Heart left ventricle (tissue), 16 donors: ENCODE results near the gene SLC4A2. TPM values are rescaled to one million over a fixed set of nuclear protein-coding genes. Genes with fewer than 3 reads are reported as not detected.
A peak's percentile ranks its signal among the peaks of the same experiment; 100 is the strongest.

Experiments
- ATAC-seq, 4 donors: fragments of 200-7000 bp; cut with Tn5 transposase; one replicate each; pipeline ENCODE4 v1.9.1; 2020 to 2022; ENCODE audit warnings: moderate library complexity in 4 of 4, mild to moderate bottlenecking in 3 of 4, moderate number of reproducible peaks in 1 of 4
- DNase-seq, 5 donors: peaks; one replicate each; pipeline ENCODE4 v3.0.0-alpha.2; 2020
- H3K27ac ChIP-seq, 12 donors: fragments of 200-600 bp; sonication (generic) in 4 of 12; one replicate each; pipeline versions ENCODE4 v1.5.0 to v1.8.0; 2016 to 2022; ENCODE audit warnings: mild to moderate bottlenecking in 2 of 12
- H3K27me3 ChIP-seq, 9 donors: fragments of 200-600 bp; sonication (generic) in 2 of 9; one replicate each; pipeline versions ENCODE4 v1.5.1 to v1.8.0; 2016 to 2022; ENCODE audit warnings: mild to moderate bottlenecking in 3 of 9
- H3K36me3 ChIP-seq, 9 donors: fragments of 200-600 bp; sonication (generic) in 2 of 9; one replicate each; pipeline versions ENCODE4 v1.5.0 to v1.8.0; 2018 to 2022; ENCODE audit warnings: mild to moderate bottlenecking in 2 of 9
- H3K4me1 ChIP-seq, 12 donors: fragments of 200-600 bp; sonication (generic) in 4 of 12; one replicate each; pipeline versions ENCODE4 v1.5.0 to v1.8.0; 2016 to 2022; ENCODE audit warnings: mild to moderate bottlenecking in 3 of 12
- H3K4me3 ChIP-seq, 12 donors: fragments of 200-600 bp; sonication (generic) in 4 of 12; one replicate each; pipeline versions ENCODE4 v1.5.0 to v1.8.0; 2017 to 2022; ENCODE audit warnings: mild to moderate bottlenecking in 9 of 12, moderate library complexity in 4 of 12
- H3K9me3 ChIP-seq, 12 donors: fragments of 200-600 bp; sonication (generic) in 4 of 12; one replicate each; pipeline versions ENCODE4 v1.5.0 to v1.8.0; 2016 to 2022; ENCODE audit warnings: mild to moderate bottlenecking in 1 of 12
- POLR2A ChIP-seq, 2 donors: fragments of 450-650 bp; IDR thresholded peaks; one replicate each; pipeline ENCODE4 v1.6.1; 2017; ENCODE audit warnings: antibody characterized with exemption in 2 of 2, mild to moderate bottlenecking in 2 of 2, moderate library complexity in 2 of 2
- WGBS, 4 donors: extraction: QIAGEN DNeasy Blood & Tissue Kit in 2 of 4; methylation state at CpG; one replicate each; pipeline versions ENCODE4 v1.1.5 to v1.1.7; 2013 to 2018; 5-methylcytosine and 5-hydroxymethylcytosine counted together
- intact Hi-C, 10 donors: fragments of 100-400 bp; cut with DNase I; formaldehyde crosslinking; loops; one replicate each; pipeline versions ENCODE4 v1.11.1 to v1.14.2; 2022
- polyA plus RNA-seq, 2 donors: library from polyadenylated mRNA; stranded (reverse); fragments of 200-250 nt; gene quantifications; one replicate each; pipeline ENCODE4 v1.2.3, GENCODE V29; 2013
- total RNA-seq, 9 donors: library from RNA; depleted of rRNA in 2 of 9; stranded (reverse); fragments of >200 nt in 2 of 9; fragmentation: NEBNext Ultra II Directional in 3 of 9; extraction: Animal tissue kit (Norgen Biotek cat#: 25700) in 3 of 9; gene quantifications; one replicate each; pipeline versions ENCODE4 v1.1.0 to v1.2.4, GENCODE V29; 2016 to 2023
- TF ChIP-seq, protein P1 (sequence below), 12 donors: fragments of 200-600 bp; sonication (generic) in 4 of 12; IDR thresholded peaks; one replicate each; pipeline versions ENCODE4 v1.5.0 to v1.8.0; 2018 to 2022; ENCODE audit warnings: antibody characterized with exemption in 12 of 12, mild to moderate bottlenecking in 5 of 12
- donor health status: ischemic (EF 13 %, LVEDD 7.1; RV severe dilation, severe dysfunction).
- donor health status: healthy with polysubstance abuse.
- donor health status: DM: no; HTN: yes; CAD: no.
- donor health status: DM: no; HTN: no; CAD: no.
- donor health status: ischemic (EF 25% LVEDD 6.9; RV normal size, moderate dysfunction).
- donor health status: ischemic (EF 25% LVEDD 5.7; RV mildly dilated, moderate dysfunction).
- donor health status: healthy.
- donor health status: DM: yes; HTN: yes; CAD: no.
- donor health status: ischemic (EF 35%, LVEDD 5.7; RV mildly dilated, moderate dysfunction).
- donor health status: nonischemic (EF 11% LVEDD 7.7; RV severe dilation, severe dysfunction).
- donor health status: DM: yes; HTN: yes; CAD: no.
- donor health status: PGD.
- donor health status: ischemic (EF 29% LVEDD 5.4; RV normal size, mild dysfunction).
- donor health status: nonischemic (EF 23%, LVEDD 6.1; RV moderate dilation, normal function).

Gene SLC4A2
- total and polyA plus RNA-seq, 11 donors = 44.1 to 113 (median 68.3) TPM

DNA sequence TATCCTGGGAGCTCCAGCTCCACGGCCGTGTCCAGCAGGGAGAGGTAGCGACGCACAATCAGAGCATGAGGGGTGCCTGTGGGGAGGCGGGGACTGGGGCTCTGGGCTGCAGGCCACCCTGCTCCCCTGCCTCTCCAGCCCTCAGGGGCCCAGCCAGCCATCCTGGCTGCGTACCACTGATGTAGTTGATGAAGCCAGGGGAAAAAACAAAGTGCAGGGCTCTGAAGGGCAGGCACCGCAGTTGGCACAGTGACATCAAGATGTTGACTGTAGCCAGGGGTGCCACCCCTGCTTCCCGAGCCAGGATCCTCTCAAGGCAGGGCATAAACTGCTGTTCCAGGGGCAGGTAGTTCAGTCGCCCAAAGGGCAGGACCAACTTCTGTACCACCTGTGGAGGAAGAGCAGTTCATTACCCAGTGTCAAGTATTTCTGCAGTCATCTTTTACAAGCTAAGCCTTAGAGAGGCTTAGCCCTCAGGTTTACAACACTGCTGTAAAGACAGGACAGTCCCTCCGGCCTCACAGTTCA, 18.4 kb downstream of the SLC4A2 start:
- TF ChIP-seq, protein P1, sequence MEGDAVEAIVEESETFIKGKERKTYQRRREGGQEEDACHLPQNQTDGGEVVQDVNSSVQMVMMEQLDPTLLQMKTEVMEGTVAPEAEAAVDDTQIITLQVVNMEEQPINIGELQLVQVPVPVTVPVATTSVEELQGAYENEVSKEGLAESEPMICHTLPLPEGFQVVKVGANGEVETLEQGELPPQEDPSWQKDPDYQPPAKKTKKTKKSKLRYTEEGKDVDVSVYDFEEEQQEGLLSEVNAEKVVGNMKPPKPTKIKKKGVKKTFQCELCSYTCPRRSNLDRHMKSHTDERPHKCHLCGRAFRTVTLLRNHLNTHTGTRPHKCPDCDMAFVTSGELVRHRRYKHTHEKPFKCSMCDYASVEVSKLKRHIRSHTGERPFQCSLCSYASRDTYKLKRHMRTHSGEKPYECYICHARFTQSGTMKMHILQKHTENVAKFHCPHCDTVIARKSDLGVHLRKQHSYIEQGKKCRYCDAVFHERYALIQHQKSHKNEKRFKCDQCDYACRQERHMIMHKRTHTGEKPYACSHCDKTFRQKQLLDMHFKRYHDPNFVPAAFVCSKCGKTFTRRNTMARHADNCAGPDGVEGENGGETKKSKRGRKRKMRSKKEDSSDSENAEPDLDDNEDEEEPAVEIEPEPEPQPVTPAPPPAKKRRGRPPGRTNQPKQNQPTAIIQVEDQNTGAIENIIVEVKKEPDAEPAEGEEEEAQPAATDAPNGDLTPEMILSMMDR (IDR thresholded peaks at IDR 0.05) = no peak
- TF ChIP-seq POLR2A (IDR thresholded peaks at IDR 0.05) = no peak
- no peak for ATAC-seq
- 48 to 77% (median 63%) methylated on average over 7 to 10 of the region's 10 CpGs for whole genome bisulfite sequencing, 4 donors
- no peaks in the 10 kb centered on the region for H3K9me3 ChIP-seq
- no peak overlapping the region for H3K4me3 ChIP-seq
- H3K27ac ChIP-seq = peak overlapping the region in 8 of 12 donors; percentile 34 to 63 (median 48)
- peaks cover 20 to 60% (median 46%) of the 10 kb centered on the region in 12 donors for H3K4me1 ChIP-seq
- intact Hi-C loops = no loop called here
- peaks cover 0 to 46% (median 38%) of the 10 kb centered on the region in 9 donors for H3K36me3 ChIP-seq
- no peaks in the 10 kb centered on the region for H3K27me3 ChIP-seq
- DNase-seq = no peak

DNA sequence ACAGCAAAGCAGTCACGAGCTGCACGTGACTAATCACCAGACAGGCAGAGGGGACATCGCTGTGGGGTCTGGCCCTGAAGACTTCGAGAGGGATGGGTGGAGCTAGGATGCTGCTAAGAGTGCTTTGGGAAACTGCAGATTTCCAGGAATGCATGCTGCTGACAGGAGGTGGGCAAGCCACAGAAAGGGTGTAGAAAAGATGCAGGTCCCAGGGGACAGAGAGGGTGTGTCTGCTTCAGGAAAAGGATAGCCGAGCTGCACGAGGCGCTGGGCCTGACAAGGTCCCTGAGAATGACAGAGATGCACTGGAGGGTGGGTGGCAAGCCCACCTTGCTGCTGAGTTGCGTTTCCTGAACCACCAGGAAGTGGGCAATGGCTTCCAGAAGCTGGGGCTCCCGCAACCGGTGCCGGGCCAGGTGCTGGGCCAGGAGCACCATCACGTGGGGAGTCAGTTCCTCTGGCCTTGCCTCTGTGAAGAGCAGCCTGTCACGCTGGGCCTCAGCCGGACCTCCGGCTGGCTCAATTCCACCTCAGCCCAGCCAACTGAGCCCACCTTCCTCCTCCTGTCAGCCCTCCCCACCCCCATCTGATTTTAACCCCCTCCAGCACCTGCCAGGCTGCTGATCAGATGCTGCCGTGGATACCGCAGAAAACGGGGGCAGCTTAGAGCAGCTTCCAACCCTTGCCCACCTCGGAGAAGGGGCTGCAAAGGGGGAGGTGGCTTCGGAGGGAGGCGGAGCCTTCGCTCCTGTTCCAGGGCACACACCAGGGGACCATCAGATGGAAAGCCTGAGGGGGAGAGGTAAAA, 19.0 kb downstream of the SLC4A2 start:
- Histone ChIP-seq H3K9me3 (no peaks in the 10 kb centered on the region), H3K36me3 (peaks cover 0 to 40% (median 31%) of the 10 kb centered on the region in 9 donors), H3K27me3 (no peaks in the 10 kb centered on the region), H3K4me3 (peak overlapping the region in 2 of 12 donors; percentile 18 to 72), H3K4me1 (peaks cover 20 to 63% (median 47%) of the 10 kb centered on the region in 12 donors), H3K27ac (peak overlapping the region in 8 of 12 donors; percentile 1 to 63 (median 48))
- TF ChIP-seq, protein P1 (IDR thresholded peaks at IDR 0.05) = no peak
- TF ChIP-seq POLR2A (IDR thresholded peaks at IDR 0.05) = no peak
- WGBS, 4 donors = 21 to 28% (median 25%) methylated on average over 18 to 22 of the region's 22 CpGs
- DNase-seq = no peak
- no peak for ATAC-seq
- intact Hi-C loops = loop anchor here in 1 of 10 donors (1.0 kb wide), 1 partner anchor 15 kb away; no protein-coding TSS in a partner anchor

- intact Hi-C loops = loop anchor here in 1 of 10 donors (1.0 kb wide), 1 partner anchor 16 kb away; no protein-coding TSS in a partner anchor
- H3K36me3 ChIP-seq = peaks cover 0 to 31% (median 22%) of the 10 kb centered on the region in 9 donors
- peaks cover 20 to 69% (median 53%) of the 10 kb centered on the region in 12 donors for H3K4me1 ChIP-seq
- 75 to 81% (median 77%) methylated on average over 13 to 27 of the region's 27 CpGs for WGBS, 4 donors
- DNase-seq (peak in 1 of 5 donors; percentile 51), ATAC-seq (no peak)
- peak overlapping the region in 5 of 12 donors; percentile 89 to 99 (median 96) for H3K27ac ChIP-seq
- H3K4me3 ChIP-seq = peak overlapping the region in 11 of 12 donors; percentile 72 to 99 (median 94)
- TF ChIP-seq, protein P1 (IDR thresholded peaks at IDR 0.05) = no peak
- no peak for TF ChIP-seq POLR2A (IDR thresholded peaks at IDR 0.05)
- H3K9me3 ChIP-seq = no peaks in the 10 kb centered on the region
- no peaks in the 10 kb centered on the region for H3K27me3 ChIP-seq
Observed at GRCh38 chr7:151079199-151079910, 20.0 kb downstream of the SLC4A2 start.
